Ishikawa (cell line): ENCODE data around the gene DCC.

Experiments used
- CEBPB ChIP-seq: IDR thresholded peaks from 2 replicates; pipeline ENCODE4 v1.6.1; 2012
- CREB1 ChIP-seq: IDR thresholded peaks from 2 replicates; pipeline ENCODE4 v1.6.1; 2012; ENCODE audit warnings: low read depth
- EGR1 ChIP-seq: IDR thresholded peaks from 2 replicates; pipeline ENCODE4 v1.6.1; 2012
- EP300 ChIP-seq: IDR thresholded peaks from 2 replicates; pipeline ENCODE4 v1.6.1; 2012; ENCODE audit warnings: borderline replicate concordance
- FOXM1 ChIP-seq: IDR thresholded peaks from 2 replicates; pipeline ENCODE4 v1.6.1; 2012; ENCODE audit warnings: low read depth, borderline replicate concordance
- MAX ChIP-seq: IDR thresholded peaks from 2 replicates; pipeline ENCODE4 v1.6.1; 2012
- NFIC ChIP-seq: IDR thresholded peaks from 2 replicates; pipeline ENCODE4 v1.6.1; 2012
- RAD21 ChIP-seq: IDR thresholded peaks from 2 replicates; pipeline ENCODE4 v1.6.1; 2012; ENCODE audit warnings: low read depth
- REST ChIP-seq: IDR thresholded peaks from 2 replicates; pipeline ENCODE4 v1.6.1; 2012; ENCODE audit warnings: low read depth, mild to moderate bottlenecking
- TAF1 ChIP-seq: IDR thresholded peaks from 2 replicates; pipeline ENCODE4 v1.6.1; 2012; ENCODE audit warnings: low read depth, mild to moderate bottlenecking
- TCF12 ChIP-seq: IDR thresholded peaks from 2 replicates; pipeline ENCODE4 v1.6.1; 2012; ENCODE audit warnings: low read depth
- TEAD4 ChIP-seq: IDR thresholded peaks from 2 replicates; pipeline ENCODE4 v1.6.1; 2012
- USF1 ChIP-seq: IDR thresholded peaks from 2 replicates; pipeline ENCODE4 v1.6.1; 2012
- YY1 ChIP-seq: IDR thresholded peaks from 2 replicates; pipeline ENCODE4 v1.6.1; 2012; ENCODE audit warnings: low read depth
- ZBTB7A ChIP-seq: IDR thresholded peaks from 2 replicates; pipeline ENCODE4 v1.6.1; 2012; ENCODE audit warnings: low read depth

Gene DCC

DNA sequence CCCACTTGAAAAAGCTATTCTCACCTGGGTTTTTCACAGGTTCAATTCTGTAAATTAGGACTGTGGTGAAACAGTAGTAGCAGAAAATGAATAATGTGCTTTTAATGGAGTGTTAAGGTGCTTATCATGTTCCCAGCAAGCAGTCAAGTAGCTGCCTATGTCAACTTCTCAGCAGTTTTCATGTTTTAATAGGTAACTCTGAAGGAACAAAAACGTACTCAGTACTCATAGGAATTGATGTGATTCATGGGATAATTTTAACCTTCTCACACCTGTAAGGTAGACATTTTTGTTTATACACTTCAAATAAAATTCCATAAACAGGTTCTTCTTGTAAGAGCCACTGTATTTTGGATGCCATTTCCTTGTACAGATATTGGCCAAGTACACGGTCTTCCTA, 1082.9 kb downstream of the DCC start:
- TF ChIP-seq TEAD4: no peak
- TF ChIP-seq TAF1: no peak
- no peak for TF ChIP-seq REST
- TF ChIP-seq NFIC: no peak
- no peak for TF ChIP-seq EGR1
- TF ChIP-seq TCF12: no peak
- no peak for TF ChIP-seq YY1
- TF ChIP-seq MAX: no peak
- no peak for TF ChIP-seq CREB1
- no peak for TF ChIP-seq EP300
- TF ChIP-seq CEBPB: no peak
- no peak for TF ChIP-seq ZBTB7A

DNA sequence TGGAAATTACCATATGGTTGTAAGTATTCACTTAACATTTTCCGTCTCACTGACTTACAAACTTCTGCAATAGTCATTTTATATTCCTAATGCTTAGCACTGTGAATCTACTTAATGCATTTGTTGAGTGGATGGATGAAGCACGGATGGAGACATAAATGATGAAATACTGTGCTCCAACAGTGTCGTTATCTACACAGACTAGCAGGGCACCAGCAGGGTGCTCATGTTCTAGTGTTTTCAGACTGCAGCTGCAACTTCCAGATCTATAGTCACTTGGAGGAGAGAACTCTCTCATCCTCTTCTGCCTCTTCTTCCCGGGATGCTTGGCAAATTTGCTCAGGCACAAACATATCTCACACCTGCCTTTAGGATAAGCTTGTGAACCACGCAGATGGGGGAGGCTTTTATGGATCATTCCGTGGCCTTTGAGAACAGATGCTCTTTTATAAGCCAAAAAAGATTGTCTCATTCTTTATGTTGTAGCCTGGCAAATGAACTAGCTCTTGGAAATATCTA, 1086.7 kb downstream of the DCC start:
- TF ChIP-seq EGR1 (no peak), YY1 (no peak), MAX (no peak), USF1 (no peak), TEAD4 (no peak), TAF1 (no peak), RAD21 (no peak), CEBPB (no peak), REST (no peak)

- no peak for TF ChIP-seq EGR1
- no peak for TF ChIP-seq YY1
- no peak for TF ChIP-seq USF1
- TF ChIP-seq ZBTB7A: no peak
- no peak for TF ChIP-seq TEAD4
- TF ChIP-seq NFIC: no peak
- TF ChIP-seq CEBPB: no peak
- TF ChIP-seq REST: no peak
- TF ChIP-seq TAF1: no peak
- no peak for TF ChIP-seq CREB1
- TF ChIP-seq EP300: no peak
- no peak for TF ChIP-seq TCF12
- TF ChIP-seq RAD21: no peak
- no peak for TF ChIP-seq FOXM1
Measured at GRCh38 chr18:53441761-53442414, 1101.9 kb downstream of the DCC start.

- TF ChIP-seq NFIC (no peak), YY1 (no peak)
Measured at GRCh38 chr18:53442415-53442783, 1102.4 kb downstream of the DCC start.

GRCh38 chr18:53443336-53443735, 1103.3 kb downstream of the DCC start:
- TF ChIP-seq REST (no peak), NFIC (no peak), MAX (no peak), TEAD4 (no peak), EP300 (no peak), TCF12 (no peak), CEBPB (no peak), RAD21 (no peak), EGR1 (no peak), YY1 (no peak), ZBTB7A (no peak), USF1 (no peak), FOXM1 (no peak), CREB1 (no peak), TAF1 (no peak)
